ENCODE measurements around the gene LCN10.
"Not testable (repeated sequence)": the region's sequence is repeated elsewhere in the genome, so short reads cannot be mapped to it uniquely, and the experiment has no call there.

The LCN10 gene

DNA sequence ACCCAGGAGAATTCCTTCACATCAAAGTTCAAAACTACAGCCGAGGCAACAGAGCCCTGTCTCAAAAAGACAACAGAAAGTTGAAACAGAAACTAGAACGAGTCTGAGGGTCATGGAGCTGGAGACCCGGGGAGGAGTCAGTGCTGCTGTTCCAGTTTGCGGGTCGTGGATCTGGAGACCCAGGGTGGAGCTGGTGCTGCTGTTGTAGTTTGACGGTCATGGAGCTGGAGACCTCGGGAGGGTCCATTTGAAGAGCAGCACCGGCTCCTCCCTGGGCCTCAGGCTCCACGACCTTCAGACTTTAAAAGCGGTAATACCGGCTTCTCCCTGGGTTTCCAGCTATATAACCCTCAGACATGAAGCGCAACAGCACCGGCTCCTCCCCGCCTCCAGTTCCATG is 34.6 kb upstream of the LCN10 start:
- no peak for ATAC-seq
- Mint-ChIP-seq H3K4me1 (peaks cover 14% of the 10 kb centered on the region), H3K36me3 (peaks cover 6% of the 10 kb centered on the region), H3K9me3 (peaks cover 6% of the 10 kb centered on the region), H3K27me3 (peaks cover 30% of the 10 kb centered on the region), H3K4me3 (no peak overlapping the region), H3K27ac (no peak overlapping the region)

DNA sequence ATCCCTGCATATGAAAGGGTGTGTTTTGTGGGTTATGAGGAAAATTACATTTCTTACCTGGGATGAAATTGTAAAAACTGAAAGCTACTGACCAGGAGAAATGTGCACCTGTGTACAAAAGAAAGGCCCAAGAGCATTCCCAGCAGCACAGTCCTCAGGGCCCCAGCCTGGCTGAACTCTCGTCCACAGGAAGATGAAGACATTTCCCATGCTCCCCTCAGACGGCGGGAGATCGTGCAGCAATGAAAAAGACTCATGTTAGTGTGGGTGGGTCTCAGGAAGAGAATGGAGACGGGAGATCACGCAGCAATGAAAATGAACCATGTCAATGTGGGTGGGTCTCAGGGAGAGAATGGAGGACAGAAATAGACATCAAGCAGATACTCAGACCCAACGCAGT is 34.2 kb upstream of the LCN10 start:
- peaks cover 6% of the 10 kb centered on the region for H3K9me3 Mint-ChIP-seq
- peaks cover 30% of the 10 kb centered on the region for H3K27me3 Mint-ChIP-seq
- peaks cover 14% of the 10 kb centered on the region for H3K4me1 Mint-ChIP-seq
- H3K27ac Mint-ChIP-seq = no peak overlapping the region
- ATAC-seq = no peak
- peaks cover 6% of the 10 kb centered on the region for H3K36me3 Mint-ChIP-seq
- H3K4me3 Mint-ChIP-seq = no peak overlapping the region

GRCh38 chr9:136775191-136775590 is 32.5 kb upstream of the LCN10 start:
- H3K27ac Mint-ChIP-seq = no peak overlapping the region
- H3K4me1 Mint-ChIP-seq = peaks cover 14% of the 10 kb centered on the region
- H3K4me3 Mint-ChIP-seq = no peak overlapping the region
- no peak for ATAC-seq
- peaks cover 31% of the 10 kb centered on the region for H3K27me3 Mint-ChIP-seq
- H3K36me3 Mint-ChIP-seq = peaks cover 6% of the 10 kb centered on the region
- H3K9me3 Mint-ChIP-seq = peaks cover 6% of the 10 kb centered on the region

DNA sequence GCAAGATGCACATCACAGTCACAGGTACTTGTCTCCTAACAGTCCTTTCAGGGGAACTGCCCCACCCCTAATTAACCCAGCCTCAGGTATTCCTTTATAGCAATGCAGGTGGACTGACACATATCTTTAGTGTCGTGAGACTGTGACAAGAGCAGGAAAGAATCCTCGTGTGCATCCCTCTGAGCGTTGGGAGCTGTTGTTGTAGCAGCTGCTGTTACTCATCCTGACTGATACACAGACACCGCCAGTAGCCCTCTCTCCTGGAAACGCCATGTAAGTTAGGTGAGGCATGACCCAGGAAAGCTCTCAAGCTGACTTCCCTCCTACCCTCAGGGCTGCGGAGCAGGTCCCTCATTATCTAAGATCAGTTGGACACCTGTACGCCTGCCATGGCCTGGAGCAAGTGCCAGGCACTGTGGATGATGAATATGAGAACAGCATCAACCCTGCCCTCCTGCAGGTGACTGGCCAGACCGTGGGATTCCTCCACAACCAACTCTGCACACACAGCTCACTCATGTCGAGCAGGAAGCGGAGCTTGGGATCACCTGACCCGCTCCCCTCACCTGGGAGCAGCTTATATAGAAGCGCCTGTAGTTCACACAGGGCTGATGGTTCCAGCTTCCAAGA is 31.8 kb upstream of the LCN10 start:
- peaks cover 6% of the 10 kb centered on the region for H3K36me3 Mint-ChIP-seq
- peaks cover 20% of the 10 kb centered on the region for H3K4me1 Mint-ChIP-seq
- peaks cover 37% of the 10 kb centered on the region for H3K27me3 Mint-ChIP-seq
- H3K4me3 Mint-ChIP-seq = no peak overlapping the region
- no peak for ATAC-seq
- H3K27ac Mint-ChIP-seq = no peak overlapping the region
- peaks cover 6% of the 10 kb centered on the region for H3K9me3 Mint-ChIP-seq

DNA sequence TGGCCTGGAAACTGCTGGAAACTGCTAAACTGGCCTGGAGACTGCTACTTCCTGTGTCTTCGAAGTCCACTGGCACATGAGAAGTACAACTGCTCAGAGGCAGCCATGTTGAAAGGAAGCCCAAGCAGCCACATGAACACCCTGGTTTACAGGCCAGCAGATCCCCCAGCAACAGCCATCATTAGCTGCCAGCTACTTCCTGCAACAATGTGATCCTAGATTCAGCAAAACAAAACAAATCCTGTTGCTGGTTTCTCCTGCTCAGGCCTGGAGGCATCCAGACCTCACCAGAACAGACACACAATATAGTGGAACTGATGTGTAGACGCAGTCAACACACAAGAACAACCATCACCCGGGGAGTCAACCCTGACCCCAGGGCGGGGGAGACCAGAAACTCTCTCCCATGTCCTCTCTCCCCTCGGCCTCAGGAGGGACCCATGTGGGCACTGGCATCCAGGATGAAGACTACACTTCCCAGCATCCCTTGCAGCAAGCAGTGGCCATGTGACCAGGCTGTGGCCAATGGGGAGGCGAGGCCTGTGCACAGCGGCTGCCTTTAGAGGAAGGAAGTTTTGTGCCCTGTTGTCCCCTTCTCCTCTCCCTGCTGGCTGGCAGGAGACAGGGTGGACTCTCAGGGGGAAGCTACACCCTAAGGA is 30.8 kb upstream of the LCN10 start:
- peaks cover 6% of the 10 kb centered on the region for H3K9me3 Mint-ChIP-seq
- peaks cover 6% of the 10 kb centered on the region for H3K36me3 Mint-ChIP-seq
- H3K4me1 Mint-ChIP-seq = peaks cover 22% of the 10 kb centered on the region
- no peak overlapping the region for H3K27ac Mint-ChIP-seq
- H3K4me3 Mint-ChIP-seq = no peak overlapping the region
- peaks cover 28% of the 10 kb centered on the region for H3K27me3 Mint-ChIP-seq
- ATAC-seq = peak; percentile 78

- H3K36me3 Mint-ChIP-seq = peaks cover 6% of the 10 kb centered on the region
- no peak overlapping the region for H3K4me3 Mint-ChIP-seq
- H3K9me3 Mint-ChIP-seq = peaks cover 6% of the 10 kb centered on the region
- no peak overlapping the region for H3K27ac Mint-ChIP-seq
- ATAC-seq = no peak
- H3K27me3 Mint-ChIP-seq = peaks cover 12% of the 10 kb centered on the region
- H3K4me1 Mint-ChIP-seq = peaks cover 35% of the 10 kb centered on the region
Measured at GRCh38 chr9:136771907-136772415, 29.2 kb upstream of the LCN10 start.

GRCh38 chr9:136769710-136770191 is 27.0 kb upstream of the LCN10 start:
- Mint-ChIP-seq H3K9me3 (peaks cover 6% of the 10 kb centered on the region), H3K4me3 (peak overlapping the region; percentile 7), H3K36me3 (peaks cover 6% of the 10 kb centered on the region), H3K4me1 (peaks cover 51% of the 10 kb centered on the region), H3K27ac (no peak overlapping the region), H3K27me3 (peaks cover 9% of the 10 kb centered on the region)
- peak; percentile 65 for ATAC-seq

- H3K9me3 Mint-ChIP-seq, ATAC-seq, H3K27me3 Mint-ChIP-seq, H3K36me3 Mint-ChIP-seq: not testable (repeated sequence)
- H3K27ac Mint-ChIP-seq = peak overlapping the region; percentile 81
- peaks cover 43% of the 10 kb centered on the region for H3K4me1 Mint-ChIP-seq
- H3K4me3 Mint-ChIP-seq = peak overlapping the region; percentile 30
Measured at GRCh38 chr9:136766410-136767120, 23.8 kb upstream of the LCN10 start.

- not testable (repeated sequence) for H3K9me3 Mint-ChIP-seq, H3K36me3 Mint-ChIP-seq, H3K27me3 Mint-ChIP-seq
- peak; percentile 66 for ATAC-seq
- Mint-ChIP-seq H3K27ac (peak overlapping the region; percentile 81), H3K4me3 (peak overlapping the region; percentile 65), H3K4me1 (peaks cover 49% of the 10 kb centered on the region)
Measured at GRCh38 chr9:136765745-136766409, 23.1 kb upstream of the LCN10 start.

DNA sequence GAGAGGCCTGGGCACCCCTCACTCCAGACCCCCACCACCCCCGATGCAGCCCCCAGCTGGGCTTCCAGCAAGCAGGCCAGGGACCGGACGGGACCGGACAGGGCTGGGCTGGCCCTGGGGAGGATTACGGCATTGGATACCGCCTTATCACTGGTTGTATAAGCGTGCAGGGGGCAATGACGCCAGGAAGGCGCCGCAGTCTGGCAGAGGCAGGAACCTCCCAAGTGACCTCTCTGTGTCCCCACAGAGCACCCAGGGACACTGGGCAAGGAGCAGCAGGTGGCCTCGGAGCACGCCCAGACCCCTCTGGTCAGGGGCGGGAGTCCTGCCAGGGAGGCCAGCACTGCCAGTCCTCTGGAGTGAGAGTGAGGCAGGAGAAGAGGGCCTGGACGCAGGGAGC is 22.3 kb upstream of the LCN10 start:
- no peak for ATAC-seq
- Mint-ChIP-seq H3K4me1 (peaks cover 57% of the 10 kb centered on the region), H3K9me3 (no peaks in the 10 kb centered on the region), H3K27ac (peak overlapping the region; percentile 81), H3K36me3 (no peaks in the 10 kb centered on the region), H3K4me3 (no peak overlapping the region), H3K27me3 (peaks cover 7% of the 10 kb centered on the region)

DNA sequence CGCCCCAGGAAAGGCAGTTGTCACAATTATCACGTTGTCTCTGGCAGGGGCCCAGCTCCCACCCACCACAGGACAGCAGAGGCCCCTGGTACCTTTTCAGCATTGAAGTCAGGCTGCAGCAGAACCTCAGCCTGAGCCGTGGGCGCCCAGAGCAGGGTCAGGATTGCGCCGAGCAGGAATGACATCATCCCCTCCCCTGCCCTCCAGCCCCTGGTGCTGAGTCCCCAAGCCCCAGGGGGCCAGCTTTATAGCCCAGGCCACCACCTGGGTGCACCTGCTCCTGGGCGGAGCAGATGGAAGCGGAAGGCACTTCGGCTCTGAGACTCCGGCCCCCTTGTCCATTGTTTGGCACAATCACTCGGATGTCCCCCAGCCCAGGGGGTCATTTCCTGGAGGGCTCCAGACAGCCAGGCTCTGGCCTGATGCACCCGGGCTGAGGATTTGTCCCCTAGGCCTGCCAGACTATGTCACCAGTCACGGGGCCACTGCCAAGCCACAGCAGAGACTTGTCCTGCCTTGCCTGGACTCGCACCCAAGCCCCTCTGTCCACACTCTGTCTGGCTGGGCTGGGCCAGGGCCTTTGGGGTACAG is 21.7 kb upstream of the LCN10 start, which contains the start of gene LCN15:
TSS of gene LCN15 (minus strand) at position 218 of the 591 bp plus-strand sequence. CDS start at position 188, 30 bp downstream.
- Mint-ChIP-seq H3K27ac (peak within 1 kb of the TSS; percentile 81), H3K4me1 (peaks cover 58% of the 10 kb centered on the region), H3K4me3 (no peak within 1 kb of the TSS), H3K9me3 (no peaks in the 10 kb centered on the region), H3K27me3 (peaks cover under 1% of the 10 kb centered on the region), H3K36me3 (no peaks in the 10 kb centered on the region)
- no peak for ATAC-seq

DNA sequence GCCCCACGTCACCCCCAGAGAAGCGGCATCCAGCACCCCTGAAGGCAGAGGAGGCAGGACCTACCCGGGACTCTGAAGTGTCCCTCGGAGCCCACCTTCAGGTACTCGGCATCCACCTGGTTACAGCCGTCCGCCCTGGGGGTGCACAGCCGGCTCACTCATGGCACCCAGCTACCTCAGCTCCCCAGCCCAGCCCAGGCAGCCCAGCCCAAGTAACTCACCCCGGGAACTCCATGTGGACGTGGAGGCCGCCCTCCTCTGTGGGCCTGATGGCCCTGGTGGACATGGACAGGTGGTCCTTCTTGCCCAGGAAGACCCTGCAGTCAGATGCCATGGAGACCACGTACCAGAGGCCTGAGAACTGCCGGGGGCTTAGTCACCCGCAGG is 20.9 kb upstream of the LCN10 start:
- Mint-ChIP-seq H3K9me3 (no peaks in the 10 kb centered on the region), H3K27me3 (no peaks in the 10 kb centered on the region), H3K4me3 (no peak overlapping the region), H3K36me3 (no peaks in the 10 kb centered on the region), H3K27ac (no peak overlapping the region), H3K4me1 (peaks cover 57% of the 10 kb centered on the region)
- ATAC-seq = no peak

- no peaks in the 10 kb centered on the region for H3K9me3 Mint-ChIP-seq
- no peaks in the 10 kb centered on the region for H3K36me3 Mint-ChIP-seq
- no peak overlapping the region for H3K27ac Mint-ChIP-seq
- H3K27me3 Mint-ChIP-seq = no peaks in the 10 kb centered on the region
- ATAC-seq = no peak
- H3K4me1 Mint-ChIP-seq = peaks cover 56% of the 10 kb centered on the region
- H3K4me3 Mint-ChIP-seq = no peak overlapping the region
Measured at GRCh38 chr9:136762915-136763648, 20.3 kb upstream of the LCN10 start.

DNA sequence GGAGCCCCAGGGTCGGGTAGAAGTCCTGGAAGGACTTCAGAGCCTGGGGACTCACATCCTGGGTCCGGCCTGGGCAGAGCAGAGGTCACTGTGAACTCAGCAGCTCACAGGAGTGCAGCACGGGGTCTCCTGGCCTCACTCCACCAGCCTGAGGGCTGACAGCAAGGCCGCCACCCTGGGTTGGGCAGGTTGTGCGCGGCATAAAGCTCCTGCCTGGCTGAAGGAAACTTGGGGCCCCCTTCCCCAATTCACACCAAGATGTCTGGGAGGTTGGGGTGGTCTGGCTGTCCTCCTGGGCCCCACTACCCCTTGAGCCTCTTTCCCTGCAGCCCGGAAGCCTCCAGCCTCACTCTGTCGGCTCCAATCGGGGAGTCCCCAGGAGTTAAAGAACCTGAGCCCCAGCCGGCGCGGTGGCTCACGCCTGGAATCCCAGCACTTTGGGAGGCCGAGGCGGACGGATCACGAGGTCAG is 19.5 kb upstream of the LCN10 start:
- Mint-ChIP-seq H3K36me3 (no peaks in the 10 kb centered on the region), H3K4me1 (peaks cover 51% of the 10 kb centered on the region), H3K27ac (no peak overlapping the region), H3K4me3 (no peak overlapping the region), H3K9me3 (no peaks in the 10 kb centered on the region), H3K27me3 (no peaks in the 10 kb centered on the region)
- ATAC-seq = no peak

Data from stimulated activated memory B cell treated with anti-CD40 and anti-IgM and Interleukin-4, amounts not matched to agents 10 μg/mL and 1 μg/mL and 100 μg/mL, for 72 hours (primary cell).